Epithelial cell of proximal tubule (primary cell): Measurements from ENCODE around the gene UBAC2. TPM values are rescaled to one million over a fixed set of nuclear protein-coding genes. Genes with fewer than 3 reads are reported as not detected.

Experiments
- DNase-seq: peaks from one replicate; pipeline ENCODE4 v3.0.0-alpha.2; 2011; ENCODE audit warnings: low read depth
- H3K4me3 ChIP-seq: 2 replicates; pipeline ENCODE4 v1.5.1; 2011; ENCODE audit warnings: low read depth, mild to moderate bottlenecking, low read length
- total RNA-seq: library from RNA; depleted of rRNA; stranded (reverse); fragments of >200 nt; gene quantifications from 2 replicates; pipeline ENCODE4 v1.2.3, GENCODE V29; 2015
- TF ChIP-seq, protein P1 (sequence below): conservative IDR thresholded peaks from 2 replicates; pipeline ENCODE4 v1.5.1; 2012; ENCODE audit warnings: low read depth, mild to moderate bottlenecking, low read length

UBAC2 gene
- total RNA-seq, 1 donor from 2014 or later: 63.9 TPM

DNA sequence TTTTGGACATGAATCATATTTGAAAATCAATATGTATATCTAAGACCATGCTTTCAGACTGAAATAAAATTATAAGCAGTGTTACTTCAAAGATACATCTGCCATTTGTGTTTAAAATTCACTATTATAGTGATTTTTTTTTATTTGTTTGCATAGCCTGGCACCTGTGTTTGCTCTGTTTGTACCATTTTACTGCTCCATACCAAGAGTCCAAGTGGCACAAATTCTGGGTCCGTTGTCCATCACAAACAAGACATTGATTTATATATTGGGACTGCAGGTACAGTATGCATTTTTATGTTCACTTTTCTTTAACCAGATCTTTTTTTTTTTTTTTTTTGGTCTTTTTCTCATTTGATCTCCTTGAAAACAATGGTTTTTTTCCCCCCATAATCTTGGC lies 113.3 kb downstream of the UBAC2 start:
- no peak overlapping the region for H3K4me3 ChIP-seq
- TF ChIP-seq, protein P1, sequence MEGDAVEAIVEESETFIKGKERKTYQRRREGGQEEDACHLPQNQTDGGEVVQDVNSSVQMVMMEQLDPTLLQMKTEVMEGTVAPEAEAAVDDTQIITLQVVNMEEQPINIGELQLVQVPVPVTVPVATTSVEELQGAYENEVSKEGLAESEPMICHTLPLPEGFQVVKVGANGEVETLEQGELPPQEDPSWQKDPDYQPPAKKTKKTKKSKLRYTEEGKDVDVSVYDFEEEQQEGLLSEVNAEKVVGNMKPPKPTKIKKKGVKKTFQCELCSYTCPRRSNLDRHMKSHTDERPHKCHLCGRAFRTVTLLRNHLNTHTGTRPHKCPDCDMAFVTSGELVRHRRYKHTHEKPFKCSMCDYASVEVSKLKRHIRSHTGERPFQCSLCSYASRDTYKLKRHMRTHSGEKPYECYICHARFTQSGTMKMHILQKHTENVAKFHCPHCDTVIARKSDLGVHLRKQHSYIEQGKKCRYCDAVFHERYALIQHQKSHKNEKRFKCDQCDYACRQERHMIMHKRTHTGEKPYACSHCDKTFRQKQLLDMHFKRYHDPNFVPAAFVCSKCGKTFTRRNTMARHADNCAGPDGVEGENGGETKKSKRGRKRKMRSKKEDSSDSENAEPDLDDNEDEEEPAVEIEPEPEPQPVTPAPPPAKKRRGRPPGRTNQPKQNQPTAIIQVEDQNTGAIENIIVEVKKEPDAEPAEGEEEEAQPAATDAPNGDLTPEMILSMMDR: no peak
- no peak for DNase-seq

DNA sequence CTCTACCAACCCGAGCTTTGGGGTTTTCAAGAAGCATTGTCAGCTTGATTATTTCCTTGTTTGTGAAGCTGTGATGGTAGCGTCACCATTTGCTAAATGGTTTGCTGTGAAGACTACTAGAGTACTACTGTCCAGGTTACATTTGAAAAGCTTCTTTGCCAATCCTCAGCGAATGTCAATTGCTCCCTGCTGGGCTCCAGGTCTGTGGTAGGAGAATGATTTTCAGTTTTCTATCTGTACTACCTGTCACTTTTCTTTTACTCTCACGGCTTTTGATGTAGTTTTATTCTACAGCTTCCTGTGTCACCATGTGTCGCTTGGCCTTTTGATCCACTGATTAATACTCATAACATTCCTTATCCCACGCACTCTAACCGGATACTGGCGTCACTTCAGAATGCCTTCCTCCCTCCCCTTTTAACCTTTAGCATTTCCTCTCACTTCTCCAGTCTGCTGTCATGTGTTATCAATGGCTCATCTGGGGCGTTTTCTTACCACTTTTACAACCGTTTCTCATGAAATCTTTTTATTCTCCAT lies 114.1 kb downstream of the UBAC2 start:
- DNase-seq: no peak
- TF ChIP-seq, protein P1: no peak

DNA sequence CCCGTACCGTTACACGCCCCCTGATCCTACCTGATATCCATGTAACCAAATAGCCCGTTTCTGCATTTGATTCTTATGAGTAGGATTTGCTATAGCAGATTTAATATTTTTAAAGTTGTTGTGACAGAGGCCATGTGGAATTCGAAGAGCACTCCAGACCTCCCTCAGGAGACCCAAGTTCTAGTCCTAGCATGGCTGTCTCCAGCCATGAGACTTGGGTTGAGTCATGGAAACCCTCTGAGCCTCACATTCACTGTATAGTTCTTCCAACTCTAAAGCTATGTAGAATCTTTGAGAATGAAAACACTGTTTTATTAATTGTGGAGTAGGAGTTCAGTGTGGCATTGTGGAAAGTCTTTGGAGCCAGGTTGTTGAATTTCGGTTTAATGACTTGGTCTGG lies 114.5 kb downstream of the UBAC2 start:
- no peak for DNase-seq
- no peak overlapping the region for H3K4me3 ChIP-seq
- TF ChIP-seq, protein P1: no peak

More for the DNA sequence above, 114.1 kb downstream of the UBAC2 start:
- no peak overlapping the region for H3K4me3 ChIP-seq

DNA sequence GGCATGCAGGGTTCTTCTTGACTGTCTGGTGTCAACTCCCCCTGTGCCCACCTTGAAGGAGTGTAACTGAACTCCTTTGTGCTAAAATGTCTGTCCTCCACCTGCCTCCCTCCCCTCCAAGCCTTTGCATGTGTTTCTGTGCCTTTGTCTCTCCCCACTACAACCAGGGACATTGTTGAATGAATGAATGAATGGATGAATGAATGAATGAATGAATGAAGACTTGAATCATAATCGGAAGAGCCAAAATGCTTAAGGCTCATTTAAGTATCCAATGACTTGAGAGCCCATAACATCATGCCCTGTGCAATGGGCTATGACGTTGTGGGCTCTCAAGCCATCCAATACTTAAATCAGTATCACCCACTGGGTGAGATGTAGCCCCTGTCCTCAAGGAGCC lies 115.6 kb downstream of the UBAC2 start:
- TF ChIP-seq, protein P1: no peak
- DNase-seq: no peak
- H3K4me3 ChIP-seq: no peak overlapping the region

DNA sequence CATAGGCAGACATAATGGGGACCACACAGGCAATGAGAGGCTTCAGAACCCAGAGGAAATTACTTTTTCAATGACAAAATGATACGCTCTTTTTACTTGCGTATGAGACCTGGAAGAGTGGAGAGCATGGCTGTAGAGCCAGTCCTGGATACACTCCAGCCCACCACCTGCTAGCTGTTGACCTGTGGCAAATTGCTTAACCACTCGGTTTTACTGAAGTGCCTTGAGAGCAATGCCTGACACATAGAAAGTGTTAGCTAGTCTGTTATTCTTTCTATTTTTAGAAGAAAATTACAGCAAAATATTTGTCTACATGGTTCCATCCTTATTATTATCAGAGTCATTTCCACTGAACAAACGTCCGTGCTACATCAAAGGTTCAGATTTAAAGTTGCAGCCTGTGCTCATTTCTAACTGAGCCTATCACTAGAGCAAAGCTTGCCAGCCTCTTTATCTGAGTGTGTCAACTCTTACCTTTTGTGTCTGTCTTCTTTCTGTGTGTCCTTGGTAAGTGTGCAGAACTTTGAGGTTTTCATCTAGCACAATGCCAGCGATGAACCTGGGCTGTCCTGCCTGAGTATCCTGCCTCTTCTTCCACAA lies 116.1 kb downstream of the UBAC2 start:
- TF ChIP-seq, protein P1: no peak
- H3K4me3 ChIP-seq: no peak overlapping the region
- no peak for DNase-seq

DNA sequence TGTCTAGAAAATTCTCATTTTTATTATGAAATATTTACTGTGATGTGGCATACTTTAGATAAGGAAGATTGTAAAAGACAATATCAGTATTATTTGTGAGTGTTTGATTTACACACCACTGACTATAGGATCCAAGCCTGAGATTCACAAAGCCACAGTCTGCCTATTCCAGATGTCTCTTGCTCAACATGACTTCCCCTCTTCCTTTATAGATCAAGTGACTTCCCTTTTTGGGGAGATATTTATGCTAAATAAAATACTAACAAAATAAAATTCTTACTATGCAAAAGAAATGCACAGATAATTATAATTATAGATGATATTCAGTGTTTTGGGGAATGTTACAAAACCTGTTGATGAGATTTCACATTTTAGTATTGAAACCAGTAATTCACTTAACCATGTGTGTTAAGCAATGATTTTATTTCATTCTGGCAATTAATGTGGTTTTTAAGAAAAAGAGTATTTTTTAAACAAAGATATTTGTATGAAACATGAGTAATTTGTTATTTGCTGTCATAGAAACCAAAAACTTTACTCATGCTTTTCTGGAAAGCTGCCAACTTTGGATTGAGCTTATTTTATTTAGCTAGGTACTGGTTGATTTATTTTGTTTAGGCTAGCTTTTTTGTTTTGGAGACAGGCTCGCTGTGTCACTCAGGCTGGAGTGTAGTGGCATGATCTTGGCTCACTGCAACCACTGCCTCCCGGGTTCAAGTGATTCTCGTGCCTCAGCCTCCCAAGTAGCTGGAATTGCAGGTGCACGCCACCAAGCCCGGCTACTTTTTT lies 120.2 kb downstream of the UBAC2 start:
- no peak overlapping the region for H3K4me3 ChIP-seq
- TF ChIP-seq, protein P1: no peak
- no peak for DNase-seq
